ENCODE measurements around the gene RPS26.

DNA sequence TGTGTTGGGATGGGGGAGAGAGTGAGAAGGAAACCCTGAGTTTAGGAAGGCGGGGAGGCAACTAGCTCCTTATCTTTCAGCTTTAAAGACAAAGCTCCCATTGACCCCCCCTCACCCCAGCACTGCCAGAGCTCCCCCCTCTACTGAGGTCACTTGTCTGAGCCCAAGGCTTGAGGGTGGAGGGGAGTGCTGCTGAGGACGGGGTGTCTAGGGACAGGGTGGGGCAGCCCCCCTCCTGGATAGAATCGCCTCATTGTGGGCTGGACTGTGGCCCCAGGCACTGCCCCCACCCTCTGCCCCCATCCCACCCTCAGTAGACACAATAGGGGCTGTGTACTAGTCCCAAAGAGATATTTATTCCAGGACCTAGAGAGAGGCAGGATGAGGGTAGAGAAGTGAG, 41.2 kb downstream of the RPS26 start:
- TF ChIP-seq EP300 (IDR thresholded peaks at IDR 0.05) (no peak), POLR2AphosphoS5 (IDR thresholded peaks at IDR 0.05) (peak in 2 of 4 donors; percentile 38 to 46)
- TF ChIP-seq, protein P1, sequence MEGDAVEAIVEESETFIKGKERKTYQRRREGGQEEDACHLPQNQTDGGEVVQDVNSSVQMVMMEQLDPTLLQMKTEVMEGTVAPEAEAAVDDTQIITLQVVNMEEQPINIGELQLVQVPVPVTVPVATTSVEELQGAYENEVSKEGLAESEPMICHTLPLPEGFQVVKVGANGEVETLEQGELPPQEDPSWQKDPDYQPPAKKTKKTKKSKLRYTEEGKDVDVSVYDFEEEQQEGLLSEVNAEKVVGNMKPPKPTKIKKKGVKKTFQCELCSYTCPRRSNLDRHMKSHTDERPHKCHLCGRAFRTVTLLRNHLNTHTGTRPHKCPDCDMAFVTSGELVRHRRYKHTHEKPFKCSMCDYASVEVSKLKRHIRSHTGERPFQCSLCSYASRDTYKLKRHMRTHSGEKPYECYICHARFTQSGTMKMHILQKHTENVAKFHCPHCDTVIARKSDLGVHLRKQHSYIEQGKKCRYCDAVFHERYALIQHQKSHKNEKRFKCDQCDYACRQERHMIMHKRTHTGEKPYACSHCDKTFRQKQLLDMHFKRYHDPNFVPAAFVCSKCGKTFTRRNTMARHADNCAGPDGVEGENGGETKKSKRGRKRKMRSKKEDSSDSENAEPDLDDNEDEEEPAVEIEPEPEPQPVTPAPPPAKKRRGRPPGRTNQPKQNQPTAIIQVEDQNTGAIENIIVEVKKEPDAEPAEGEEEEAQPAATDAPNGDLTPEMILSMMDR (IDR thresholded peaks at IDR 0.05) = no peak
